OCI-LY3 (cell line): ENCODE data around the gene KRTAP4-2.
"Not testable (repeated sequence)": the region's sequence is repeated elsewhere in the genome, so short reads cannot be mapped to it uniquely, and the experiment has no call there.

Experiments
- H2AFZ ChIP-seq: fragments of 200-600, 300-600 bp; shearing (Covaris generic); 2 replicates; pipeline ENCODE4 v1.6.0; 2014; ENCODE audit warnings: antibody characterized with exemption, low read depth, low read length
- H3K27ac ChIP-seq: fragments of 200-600, 300-600 bp; sonication (generic); 2 replicates; pipeline ENCODE4 v1.5.1; 2014; ENCODE audit warnings: mild to moderate bottlenecking, low read length, moderate library complexity, mixed read lengths
- H3K27me3 ChIP-seq: fragments of 200-600, 300-600 bp; sonication (generic); 2 replicates; pipeline ENCODE4 v1.6.1; 2014; ENCODE audit warnings: low read depth, low read length, mixed read lengths
- H3K36me3 ChIP-seq: fragments of 200-600, 300-600 bp; sonication (generic); replicated peaks from 2 replicates; pipeline ENCODE3; 2014; ENCODE audit warnings: low read depth, low read length, mixed read lengths
- H3K4me1 ChIP-seq: fragments of 300-600, 200-600 bp; sonication (generic); 2 replicates; pipeline ENCODE4 v1.6.1; 2014; ENCODE audit warnings: low read length, mixed read lengths
- H3K4me2 ChIP-seq: fragments of 200-600, 300-600 bp; sonication (generic); 2 replicates; pipeline ENCODE4 v1.6.1; 2014; ENCODE audit warnings: low read length, mixed read lengths
- H3K4me3 ChIP-seq: fragments of 300-600, 200-600 bp; sonication (generic); 2 replicates; pipeline ENCODE4 v1.5.1; 2014; ENCODE audit warnings: antibody characterized with exemption, mild to moderate bottlenecking, low read length, moderate library complexity
- H3K79me2 ChIP-seq: fragments of 300-600, 200-600 bp; shearing (Covaris generic); 2 replicates; pipeline ENCODE4 v1.6.1; 2014; ENCODE audit warnings: mild to moderate bottlenecking, low read length, mixed read lengths
- H3K9ac ChIP-seq: fragments of 300-600, 200-600 bp; shearing (Covaris generic); 2 replicates; pipeline ENCODE4 v1.6.0; 2014; ENCODE audit warnings: mild to moderate bottlenecking, low read length, moderate library complexity
- H3K9me3 ChIP-seq: fragments of 200-600, 300-600 bp; shearing (Covaris generic); 2 replicates; pipeline ENCODE4 v1.6.1; 2014; ENCODE audit warnings: low read length, mixed read lengths; ENCODE audit not compliant: insufficient read depth
- H4K20me1 ChIP-seq: fragments of 200-600, 300-600 bp; sonication (generic); 2 replicates; pipeline ENCODE4 v1.6.1; 2016; ENCODE audit warnings: low read length, mixed read lengths; ENCODE audit not compliant: insufficient read depth
- EZH2phosphoT487 ChIP-seq: fragments of 200-600 bp; shearing (Covaris generic); IDR thresholded peaks from 2 replicates; pipeline ENCODE4 v1.6.1; 2018; ENCODE audit warnings: antibody characterized with exemption, mixed run types, low read depth
- TF ChIP-seq, protein P1 (sequence below): fragments of 200-600, 300-600 bp; sonication (generic); IDR thresholded peaks from 2 replicates; pipeline ENCODE4 v1.5.1; 2014; ENCODE audit warnings: antibody characterized with exemption, low read length, low read depth

KRTAP4-2 gene

DNA sequence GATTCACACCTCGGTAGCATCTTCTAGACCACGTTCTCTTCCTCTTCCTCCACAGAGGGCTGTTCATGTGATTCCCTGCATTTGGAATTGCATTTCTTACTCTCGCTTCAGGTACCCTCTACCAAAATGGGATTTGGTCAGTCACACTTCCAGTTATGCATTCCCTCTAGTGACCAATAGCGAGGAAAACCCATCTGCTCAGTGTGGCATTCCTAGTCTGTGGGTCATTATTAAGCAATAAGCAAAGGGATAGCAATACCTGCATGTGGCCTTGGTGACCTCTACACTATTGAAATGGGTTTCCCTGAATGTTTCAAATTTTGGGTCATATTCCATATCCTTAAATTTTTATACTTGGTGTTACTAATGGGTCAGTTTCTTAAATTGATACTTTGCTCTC is 28.0 kb downstream of the KRTAP4-2 start:
- H3K4me3 ChIP-seq: no peak overlapping the region

DNA sequence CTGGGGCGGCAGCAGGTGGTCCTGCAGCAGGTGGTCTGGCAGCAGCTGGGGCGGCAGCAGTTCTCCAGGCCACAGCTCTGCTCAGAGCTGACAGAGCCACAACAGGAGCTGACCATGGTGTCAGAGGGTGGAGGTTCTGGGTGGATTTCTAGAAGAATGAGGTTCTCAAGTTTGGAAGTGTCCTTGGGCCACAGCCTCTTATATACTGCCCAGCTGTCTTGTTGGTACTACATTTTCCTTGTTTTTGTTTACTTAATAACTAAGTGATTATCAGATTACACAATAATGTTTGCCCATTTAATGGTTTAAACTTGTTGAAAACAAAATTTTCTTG is 28.4 kb downstream of the KRTAP4-2 start, which contains the start of gene KRTAP4-5:
Gene KRTAP4-5 (minus strand): TSS at position 174 of the 334 bp plus-strand sequence. CDS start 58 bp downstream, at position 116.
- TF ChIP-seq, protein P1, sequence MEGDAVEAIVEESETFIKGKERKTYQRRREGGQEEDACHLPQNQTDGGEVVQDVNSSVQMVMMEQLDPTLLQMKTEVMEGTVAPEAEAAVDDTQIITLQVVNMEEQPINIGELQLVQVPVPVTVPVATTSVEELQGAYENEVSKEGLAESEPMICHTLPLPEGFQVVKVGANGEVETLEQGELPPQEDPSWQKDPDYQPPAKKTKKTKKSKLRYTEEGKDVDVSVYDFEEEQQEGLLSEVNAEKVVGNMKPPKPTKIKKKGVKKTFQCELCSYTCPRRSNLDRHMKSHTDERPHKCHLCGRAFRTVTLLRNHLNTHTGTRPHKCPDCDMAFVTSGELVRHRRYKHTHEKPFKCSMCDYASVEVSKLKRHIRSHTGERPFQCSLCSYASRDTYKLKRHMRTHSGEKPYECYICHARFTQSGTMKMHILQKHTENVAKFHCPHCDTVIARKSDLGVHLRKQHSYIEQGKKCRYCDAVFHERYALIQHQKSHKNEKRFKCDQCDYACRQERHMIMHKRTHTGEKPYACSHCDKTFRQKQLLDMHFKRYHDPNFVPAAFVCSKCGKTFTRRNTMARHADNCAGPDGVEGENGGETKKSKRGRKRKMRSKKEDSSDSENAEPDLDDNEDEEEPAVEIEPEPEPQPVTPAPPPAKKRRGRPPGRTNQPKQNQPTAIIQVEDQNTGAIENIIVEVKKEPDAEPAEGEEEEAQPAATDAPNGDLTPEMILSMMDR: no peak
- no peak for TF ChIP-seq EZH2phosphoT487
- Histone ChIP-seq H3K79me2 (no peaks in the 10 kb centered on the region), H4K20me1 (no peaks in the 10 kb centered on the region), H3K9ac (no peak within 1 kb of the TSS), H3K4me1 (no peaks in the 10 kb centered on the region), H3K4me2 (no peak within 1 kb of the TSS), H3K9me3 (no peaks in the 10 kb centered on the region), H2AFZ (no peak within 1 kb of the TSS), H3K36me3 (no peaks in the 10 kb centered on the region), H3K27ac (no peak within 1 kb of the TSS), H3K4me3 (no peak within 1 kb of the TSS), H3K27me3 (peaks cover 18% of the 10 kb centered on the region; the same call in 1 of the 2 replicates)

More for the DNA sequence above, 28.0 kb downstream of the KRTAP4-2 start:
- Histone ChIP-seq H3K4me1 (no peaks in the 10 kb centered on the region), H2AFZ (no peak overlapping the region), H3K27ac (no peak overlapping the region), H3K36me3 (no peaks in the 10 kb centered on the region), H4K20me1 (no peaks in the 10 kb centered on the region), H3K4me2 (no peak overlapping the region), H3K9me3 (no peaks in the 10 kb centered on the region), H3K79me2 (no peaks in the 10 kb centered on the region), H3K9ac (no peak overlapping the region), H3K27me3 (peaks cover 18% of the 10 kb centered on the region; the same call in 1 of the 2 replicates)
- TF ChIP-seq EZH2phosphoT487: no peak

DNA sequence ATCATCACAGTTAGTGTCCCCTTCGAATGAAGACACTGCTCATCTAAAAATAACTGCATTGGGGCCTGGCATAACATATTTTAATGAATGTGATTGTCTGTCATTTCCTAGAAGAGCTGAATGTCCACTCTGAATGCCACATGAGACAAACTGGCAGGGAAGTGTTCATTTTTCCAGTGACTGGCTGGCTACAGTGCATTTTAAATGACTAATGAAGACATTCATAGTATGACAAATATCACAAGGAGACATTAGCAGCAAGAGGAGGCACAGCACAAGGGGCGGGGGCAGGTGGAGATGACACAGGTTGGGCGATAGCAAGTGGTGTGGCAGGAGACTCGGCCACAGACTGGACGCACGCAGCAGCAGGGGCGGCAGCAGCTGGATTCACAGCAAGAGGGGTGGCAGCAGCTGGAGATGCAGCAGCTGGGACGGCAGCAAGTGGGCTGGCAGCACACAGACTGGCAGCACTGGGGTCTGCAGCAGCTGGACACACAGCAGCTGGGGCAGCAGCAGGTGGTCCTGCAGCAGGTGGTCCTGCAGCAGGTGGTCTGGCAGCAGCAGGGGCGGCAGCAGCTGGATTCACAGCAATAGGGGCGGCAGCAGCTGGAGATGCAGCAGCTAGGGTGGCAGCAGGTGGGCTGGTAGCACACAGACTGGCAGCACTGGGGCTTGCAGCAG is 28.9 kb downstream of the KRTAP4-2 start:
- H3K4me2 ChIP-seq, H3K79me2 ChIP-seq, H3K36me3 ChIP-seq, H3K4me1 ChIP-seq, H3K9me3 ChIP-seq, H4K20me1 ChIP-seq, H3K9ac ChIP-seq, H3K4me3 ChIP-seq, H2AFZ ChIP-seq, H3K27ac ChIP-seq: not testable (repeated sequence)
- H3K27me3 ChIP-seq: peaks cover 18% of the 10 kb centered on the region; the same call in 1 of the 2 replicates

DNA sequence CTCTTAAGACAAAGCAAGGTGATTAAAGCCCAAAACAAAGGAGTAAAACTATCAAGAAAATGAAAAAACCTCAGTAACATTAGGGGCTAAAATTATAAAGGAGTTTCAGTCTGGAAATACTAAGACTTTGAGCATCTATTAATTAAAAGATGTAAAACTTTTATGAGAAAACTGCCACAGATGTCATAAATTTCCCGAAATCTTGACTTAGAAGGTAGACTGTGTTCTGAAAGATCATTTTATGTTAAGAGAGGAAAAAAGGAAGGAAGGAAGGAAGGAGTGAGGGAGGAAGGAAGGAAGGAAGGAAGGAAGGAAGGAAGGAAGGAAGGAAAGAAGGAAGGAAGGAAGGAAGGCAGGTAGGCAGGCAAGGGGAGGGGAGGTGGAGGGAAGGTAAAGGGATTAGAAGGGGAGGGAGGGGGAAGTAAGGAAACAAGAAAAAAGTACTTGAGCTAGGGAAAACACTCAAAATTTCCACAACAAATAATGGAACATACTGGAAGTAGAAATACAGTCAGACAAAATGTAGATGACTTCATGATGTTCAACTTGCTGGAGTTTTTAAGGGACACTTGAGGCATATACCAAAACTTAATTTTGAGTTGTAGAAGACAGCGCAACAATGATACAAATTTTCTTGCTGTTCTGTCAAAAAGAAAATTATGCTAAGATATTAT is 30.4 kb downstream of the KRTAP4-2 start:
- Histone ChIP-seq H4K20me1 (no peaks in the 10 kb centered on the region), H3K4me1 (no peaks in the 10 kb centered on the region), H3K27ac (no peak overlapping the region), H3K79me2 (no peaks in the 10 kb centered on the region), H3K9ac (no peak overlapping the region), H3K4me3 (no peak overlapping the region), H3K36me3 (no peaks in the 10 kb centered on the region), H3K4me2 (no peak overlapping the region), H3K9me3 (no peaks in the 10 kb centered on the region), H3K27me3 (peaks cover 8% of the 10 kb centered on the region; the same call in 1 of the 2 replicates), H2AFZ (no peak overlapping the region)
- TF ChIP-seq, protein P1: no peak
- no peak for TF ChIP-seq EZH2phosphoT487

DNA sequence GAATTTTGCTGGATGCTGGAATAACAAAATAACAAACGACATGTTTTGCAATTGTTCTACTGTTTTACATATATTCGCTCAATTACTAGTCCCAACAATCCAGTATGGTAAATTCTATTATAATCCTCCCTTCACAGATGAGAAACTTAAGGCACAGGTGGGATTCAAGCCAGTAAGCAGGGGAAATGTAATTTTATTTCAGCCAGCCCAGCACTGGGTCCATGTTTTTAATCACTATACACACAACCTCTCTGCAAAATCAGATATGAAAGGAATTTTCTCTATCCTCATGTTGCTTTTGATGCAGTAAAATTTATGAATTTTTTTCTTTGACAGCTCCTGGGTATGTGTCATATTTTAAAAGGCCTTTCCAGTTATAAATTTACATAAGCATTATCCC is 32.8 kb downstream of the KRTAP4-2 start:
- Histone ChIP-seq H3K36me3 (no peaks in the 10 kb centered on the region), H3K9me3 (no peaks in the 10 kb centered on the region), H3K9ac (no peak overlapping the region), H3K27me3 (no peaks in the 10 kb centered on the region), H3K27ac (no peak overlapping the region), H3K4me1 (no peaks in the 10 kb centered on the region), H3K4me2 (no peak overlapping the region), H3K4me3 (no peak overlapping the region), H2AFZ (no peak overlapping the region), H3K79me2 (no peaks in the 10 kb centered on the region), H4K20me1 (no peaks in the 10 kb centered on the region)
- TF ChIP-seq EZH2phosphoT487: no peak
- TF ChIP-seq, protein P1: no peak
